ENCODE results near the gene TNS1. TPM values are rescaled to one million over a fixed set of nuclear protein-coding genes. Genes with fewer than 3 reads are reported as not detected.

Gene TNS1
- total and polyA plus RNA-seq, 2 donors = 8.3 to 21.3 TPM

DNA sequence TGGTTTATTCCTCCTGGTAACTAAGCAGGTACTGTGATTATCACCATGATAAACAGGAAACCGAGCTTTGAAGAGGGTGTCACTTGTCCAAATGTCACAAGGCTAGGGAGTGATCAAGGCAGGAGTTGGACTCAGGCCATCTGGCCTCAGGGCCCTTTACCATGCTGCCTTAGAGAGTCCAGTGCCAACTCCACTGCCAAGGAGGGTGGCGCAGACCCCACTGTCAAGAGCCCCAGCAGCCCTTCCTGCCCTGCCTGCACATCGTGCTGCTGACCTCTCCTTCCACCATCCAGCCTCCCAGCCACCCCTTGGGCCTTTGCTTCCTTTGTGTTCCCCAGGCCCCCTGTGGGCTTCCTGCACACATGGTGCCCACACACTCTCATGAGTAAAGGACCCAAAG lies 48.3 kb downstream of the TNS1 start:
- H3K27me3 ChIP-seq (ENCODE audit: control insufficient read depth in 2 of 2, insufficient read depth in 1 of 2, low read length in 1 of 2) = no peaks in the 10 kb centered on the region
- no peaks in the 10 kb centered on the region for H3K9me3 ChIP-seq (ENCODE audit: control insufficient read depth in 2 of 2, insufficient read depth in 1 of 2, low read length in 1 of 2)
- no peak for DNase-seq (ENCODE audit: low read depth in 6 of 9, low spot score in 9 of 9)
- WGBS = 91% methylated on average over 3 of the region's 3 CpGs
- no peak overlapping the region for H3K27ac ChIP-seq (ENCODE audit: low read depth in 1 of 2, low read length in 1 of 2)
- no peaks in the 10 kb centered on the region for H3K36me3 ChIP-seq (ENCODE audit: control insufficient read depth in 2 of 2, insufficient read depth in 2 of 2, low read length in 1 of 2)
- no peak overlapping the region for H3K4me3 ChIP-seq (ENCODE audit: low read length in 2 of 2)
- H3K4me1 ChIP-seq (ENCODE audit: control insufficient read depth in 2 of 2, insufficient read depth in 2 of 2, low read length in 2 of 2) = peaks cover 0 to 5% of the 10 kb centered on the region in 2 donors

GRCh38 chr2:217954051-217954450 lies 48.7 kb downstream of the TNS1 start:
- DNase-seq (ENCODE audit: low read depth in 6 of 9, low spot score in 9 of 9) = no peak
- Histone ChIP-seq H3K36me3 (ENCODE audit: control insufficient read depth in 2 of 2, insufficient read depth in 2 of 2, low read length in 1 of 2) (no peaks in the 10 kb centered on the region), H3K27ac (ENCODE audit: low read depth in 1 of 2, low read length in 1 of 2) (peak overlapping the region in 1 of 2 donors; percentile 36), H3K4me3 (ENCODE audit: low read length in 2 of 2) (no peak overlapping the region), H3K4me1 (ENCODE audit: control insufficient read depth in 2 of 2, insufficient read depth in 2 of 2, low read length in 2 of 2) (peaks cover 0 to 8% of the 10 kb centered on the region in 2 donors), H3K9me3 (ENCODE audit: control insufficient read depth in 2 of 2, insufficient read depth in 1 of 2, low read length in 1 of 2) (no peaks in the 10 kb centered on the region), H3K27me3 (ENCODE audit: control insufficient read depth in 2 of 2, insufficient read depth in 1 of 2, low read length in 1 of 2) (no peaks in the 10 kb centered on the region)
- 99% methylated on average over 9 of the region's 9 CpGs for WGBS

- H3K4me1 ChIP-seq (ENCODE audit: control insufficient read depth in 2 of 2, insufficient read depth in 2 of 2, low read length in 2 of 2) = peaks cover 0 to 13% of the 10 kb centered on the region in 2 donors
- WGBS = 83% methylated on average over 6 of the region's 6 CpGs
- H3K27ac ChIP-seq (ENCODE audit: low read depth in 1 of 2, low read length in 1 of 2) = peak overlapping the region in 1 of 2 donors; percentile 83
- DNase-seq (ENCODE audit: low read depth in 6 of 9, low spot score in 9 of 9) = no peak
- no peaks in the 10 kb centered on the region for H3K27me3 ChIP-seq (ENCODE audit: control insufficient read depth in 2 of 2, insufficient read depth in 1 of 2, low read length in 1 of 2)
- H3K4me3 ChIP-seq (ENCODE audit: low read length in 2 of 2) = no peak overlapping the region
- no peaks in the 10 kb centered on the region for H3K36me3 ChIP-seq (ENCODE audit: control insufficient read depth in 2 of 2, insufficient read depth in 2 of 2, low read length in 1 of 2)
- no peaks in the 10 kb centered on the region for H3K9me3 ChIP-seq (ENCODE audit: control insufficient read depth in 2 of 2, insufficient read depth in 1 of 2, low read length in 1 of 2)
Observed at GRCh38 chr2:217953531-217953932, 49.3 kb downstream of the TNS1 start.

DNA sequence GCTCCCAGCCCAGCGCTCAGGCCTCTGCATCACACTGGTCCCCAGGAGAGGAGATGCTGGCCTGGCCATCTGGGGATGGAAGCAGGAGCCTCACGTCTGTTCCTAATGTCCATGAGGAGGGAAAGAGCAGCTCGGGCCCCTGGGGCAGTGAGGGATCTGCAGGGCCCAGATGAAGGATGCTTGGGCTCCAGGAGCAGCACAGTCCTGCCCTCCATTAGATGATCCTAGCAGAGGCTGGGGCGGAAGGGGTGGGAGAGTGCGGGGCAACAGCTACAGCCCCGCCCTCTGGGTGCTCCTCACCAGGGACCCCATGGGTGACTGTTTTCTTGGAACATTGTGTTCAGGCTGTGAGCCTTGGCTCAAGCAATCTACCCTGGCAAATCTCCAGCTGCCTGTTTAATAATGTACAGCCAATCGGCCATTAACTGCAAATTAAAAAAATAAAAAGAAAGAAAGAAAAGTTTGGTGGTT lies 49.7 kb downstream of the TNS1 start:
- 96% methylated on average over 7 of the region's 7 CpGs for WGBS
- Histone ChIP-seq H3K36me3 (ENCODE audit: control insufficient read depth in 2 of 2, insufficient read depth in 2 of 2, low read length in 1 of 2) (no peaks in the 10 kb centered on the region), H3K4me1 (ENCODE audit: control insufficient read depth in 2 of 2, insufficient read depth in 2 of 2, low read length in 2 of 2) (peaks cover 0 to 17% of the 10 kb centered on the region in 2 donors), H3K9me3 (ENCODE audit: control insufficient read depth in 2 of 2, insufficient read depth in 1 of 2, low read length in 1 of 2) (no peaks in the 10 kb centered on the region), H3K27ac (ENCODE audit: low read depth in 1 of 2, low read length in 1 of 2) (no peak overlapping the region), H3K27me3 (ENCODE audit: control insufficient read depth in 2 of 2, insufficient read depth in 1 of 2, low read length in 1 of 2) (no peaks in the 10 kb centered on the region), H3K4me3 (ENCODE audit: low read length in 2 of 2) (no peak overlapping the region)
- DNase-seq (ENCODE audit: low read depth in 6 of 9, low spot score in 9 of 9) = no peak

- Histone ChIP-seq H3K4me1 (ENCODE audit: control insufficient read depth in 2 of 2, insufficient read depth in 2 of 2, low read length in 2 of 2) (peaks cover 0 to 17% of the 10 kb centered on the region in 2 donors), H3K9me3 (ENCODE audit: control insufficient read depth in 2 of 2, insufficient read depth in 1 of 2, low read length in 1 of 2) (no peaks in the 10 kb centered on the region), H3K36me3 (ENCODE audit: control insufficient read depth in 2 of 2, insufficient read depth in 2 of 2, low read length in 1 of 2) (no peaks in the 10 kb centered on the region), H3K4me3 (ENCODE audit: low read length in 2 of 2) (no peak overlapping the region), H3K27me3 (ENCODE audit: control insufficient read depth in 2 of 2, insufficient read depth in 1 of 2, low read length in 1 of 2) (no peaks in the 10 kb centered on the region), H3K27ac (ENCODE audit: low read depth in 1 of 2, low read length in 1 of 2) (no peak overlapping the region)
- 96% methylated on average over 7 of the region's 7 CpGs for WGBS
- no peak for DNase-seq (ENCODE audit: low read depth in 6 of 9, low spot score in 9 of 9)
Observed at GRCh38 chr2:217952409-217952808, 50.4 kb downstream of the TNS1 start.

GRCh38 chr2:217951521-217952247 lies 51.1 kb downstream of the TNS1 start:
- 93% methylated on average over 11 of the region's 11 CpGs for WGBS
- no peak overlapping the region for H3K27ac ChIP-seq (ENCODE audit: low read depth in 1 of 2, low read length in 1 of 2)
- H3K4me3 ChIP-seq (ENCODE audit: low read length in 2 of 2) = no peak overlapping the region
- no peaks in the 10 kb centered on the region for H3K36me3 ChIP-seq (ENCODE audit: control insufficient read depth in 2 of 2, insufficient read depth in 2 of 2, low read length in 1 of 2)
- peaks cover 0 to 17% of the 10 kb centered on the region in 2 donors for H3K4me1 ChIP-seq (ENCODE audit: control insufficient read depth in 2 of 2, insufficient read depth in 2 of 2, low read length in 2 of 2)
- H3K9me3 ChIP-seq (ENCODE audit: control insufficient read depth in 2 of 2, insufficient read depth in 1 of 2, low read length in 1 of 2) = no peaks in the 10 kb centered on the region
- no peaks in the 10 kb centered on the region for H3K27me3 ChIP-seq (ENCODE audit: control insufficient read depth in 2 of 2, insufficient read depth in 1 of 2, low read length in 1 of 2)
- no peak for DNase-seq (ENCODE audit: low read depth in 6 of 9, low spot score in 9 of 9)

DNA sequence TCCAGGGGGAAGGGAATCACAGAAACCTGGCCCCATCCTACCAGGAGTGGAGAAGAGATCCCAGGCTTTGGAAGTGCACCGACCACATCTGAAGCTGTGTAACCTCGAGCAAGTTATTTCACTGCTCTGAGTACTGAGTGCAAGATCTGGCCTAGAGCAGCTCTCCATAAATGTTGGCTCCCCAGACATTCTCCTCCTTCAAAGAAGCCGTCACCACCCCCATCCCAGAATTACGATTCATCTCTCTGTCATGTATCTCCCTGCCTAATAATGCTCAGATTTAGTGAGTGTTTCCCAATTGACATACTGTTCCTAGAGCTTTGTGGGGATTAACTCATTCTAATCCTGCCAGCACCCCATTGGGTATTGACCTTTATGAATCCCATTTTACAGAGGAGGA lies 51.7 kb downstream of the TNS1 start:
- 89% methylated on average over 4 of the region's 4 CpGs for WGBS
- DNase-seq (ENCODE audit: low read depth in 6 of 9, low spot score in 9 of 9) = no peak
- Histone ChIP-seq H3K27me3 (ENCODE audit: control insufficient read depth in 2 of 2, insufficient read depth in 1 of 2, low read length in 1 of 2) (no peaks in the 10 kb centered on the region), H3K4me3 (ENCODE audit: low read length in 2 of 2) (no peak overlapping the region), H3K36me3 (ENCODE audit: control insufficient read depth in 2 of 2, insufficient read depth in 2 of 2, low read length in 1 of 2) (no peaks in the 10 kb centered on the region), H3K4me1 (ENCODE audit: control insufficient read depth in 2 of 2, insufficient read depth in 2 of 2, low read length in 2 of 2) (peaks cover 0 to 17% of the 10 kb centered on the region in 2 donors), H3K27ac (ENCODE audit: low read depth in 1 of 2, low read length in 1 of 2) (no peak overlapping the region), H3K9me3 (ENCODE audit: control insufficient read depth in 2 of 2, insufficient read depth in 1 of 2, low read length in 1 of 2) (no peaks in the 10 kb centered on the region)

DNA sequence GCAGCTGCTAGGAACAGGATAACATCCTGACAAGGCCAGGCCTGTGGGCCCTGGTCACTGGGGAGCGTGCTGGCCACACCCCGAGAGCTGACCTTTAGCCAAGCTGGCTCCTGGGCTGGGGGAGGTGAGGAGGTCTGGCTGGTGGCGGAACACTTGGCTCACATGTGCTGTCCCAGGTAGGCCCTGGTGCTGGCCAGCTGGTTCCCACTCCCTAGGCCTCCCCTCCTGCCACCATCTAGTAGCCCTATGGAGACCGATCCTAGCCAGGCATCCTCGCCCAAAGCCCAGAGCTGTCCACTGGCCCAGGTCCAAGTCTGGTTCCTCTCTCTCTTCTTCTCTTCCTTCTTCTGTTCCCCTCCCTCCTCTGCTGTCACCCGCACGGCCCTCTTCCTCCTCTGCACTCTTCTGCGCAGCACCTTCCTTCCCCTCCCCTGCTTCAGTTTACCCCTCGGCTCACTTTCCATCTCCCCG lies 52.4 kb downstream of the TNS1 start:
- H3K27me3 ChIP-seq (ENCODE audit: control insufficient read depth in 2 of 2, insufficient read depth in 1 of 2, low read length in 1 of 2) = no peaks in the 10 kb centered on the region
- H3K4me3 ChIP-seq (ENCODE audit: low read length in 2 of 2) = no peak overlapping the region
- WGBS = 86% methylated on average over 10 of the region's 10 CpGs
- H3K9me3 ChIP-seq (ENCODE audit: control insufficient read depth in 2 of 2, insufficient read depth in 1 of 2, low read length in 1 of 2) = no peaks in the 10 kb centered on the region
- peaks cover 0 to 17% of the 10 kb centered on the region in 2 donors for H3K4me1 ChIP-seq (ENCODE audit: control insufficient read depth in 2 of 2, insufficient read depth in 2 of 2, low read length in 2 of 2)
- H3K27ac ChIP-seq (ENCODE audit: low read depth in 1 of 2, low read length in 1 of 2) = peak overlapping the region in 1 of 2 donors; percentile 36
- no peak for DNase-seq (ENCODE audit: low read depth in 6 of 9, low spot score in 9 of 9)
- no peaks in the 10 kb centered on the region for H3K36me3 ChIP-seq (ENCODE audit: control insufficient read depth in 2 of 2, insufficient read depth in 2 of 2, low read length in 1 of 2)

GRCh38 chr2:217949447-217949846 lies 53.3 kb downstream of the TNS1 start:
- peaks cover 0 to 17% of the 10 kb centered on the region in 2 donors for H3K4me1 ChIP-seq (ENCODE audit: control insufficient read depth in 2 of 2, insufficient read depth in 2 of 2, low read length in 2 of 2)
- no peak overlapping the region for H3K27ac ChIP-seq (ENCODE audit: low read depth in 1 of 2, low read length in 1 of 2)
- no peaks in the 10 kb centered on the region for H3K36me3 ChIP-seq (ENCODE audit: control insufficient read depth in 2 of 2, insufficient read depth in 2 of 2, low read length in 1 of 2)
- DNase-seq (ENCODE audit: low read depth in 6 of 9, low spot score in 9 of 9) = no peak
- no peak overlapping the region for H3K4me3 ChIP-seq (ENCODE audit: low read length in 2 of 2)
- H3K27me3 ChIP-seq (ENCODE audit: control insufficient read depth in 2 of 2, insufficient read depth in 1 of 2, low read length in 1 of 2) = no peaks in the 10 kb centered on the region
- H3K9me3 ChIP-seq (ENCODE audit: control insufficient read depth in 2 of 2, insufficient read depth in 1 of 2, low read length in 1 of 2) = no peaks in the 10 kb centered on the region

Measured in thymus (tissue), 11 donors.